Measurements from ENCODE around the gene SLF1.

The SLF1 gene

GRCh38 chr5:94725142-94725541 lies 106.7 kb downstream of the SLF1 start:
- TF ChIP-seq CTCF (IDR thresholded peaks at IDR 0.05; ENCODE audit: low read depth, low read length) = no peak
- H3K9me3 ChIP-seq = no peaks in the 10 kb centered on the region
- no peaks in the 10 kb centered on the region for H3K36me3 ChIP-seq
- no peaks in the 10 kb centered on the region for H3K27me3 ChIP-seq
- no peaks in the 10 kb centered on the region for H3K4me1 ChIP-seq
- H3K4me3 ChIP-seq (ENCODE audit: low read depth, low read length) = no peak overlapping the region
- no peak for DNase-seq

GRCh38 chr5:94731471-94731870 lies 113.0 kb downstream of the SLF1 start:
- TF ChIP-seq CTCF (IDR thresholded peaks at IDR 0.05; ENCODE audit: low read depth, low read length) = no peak
- Histone ChIP-seq H3K4me1 (no peaks in the 10 kb centered on the region), H3K9me3 (no peaks in the 10 kb centered on the region), H3K27me3 (no peaks in the 10 kb centered on the region), H3K4me3 (ENCODE audit: low read depth, low read length) (no peak overlapping the region), H3K36me3 (no peaks in the 10 kb centered on the region)
- DNase-seq = no peak

GRCh38 chr5:94736498-94736897 lies 118.0 kb downstream of the SLF1 start:
- H3K9me3 ChIP-seq = no peaks in the 10 kb centered on the region
- no peak overlapping the region for H3K4me3 ChIP-seq (ENCODE audit: low read depth, low read length)
- no peaks in the 10 kb centered on the region for H3K4me1 ChIP-seq
- no peak for TF ChIP-seq CTCF (IDR thresholded peaks at IDR 0.05; ENCODE audit: low read depth, low read length)
- no peaks in the 10 kb centered on the region for H3K27me3 ChIP-seq
- DNase-seq = no peak
- H3K36me3 ChIP-seq = no peaks in the 10 kb centered on the region

GRCh38 chr5:94740286-94740685 lies 121.8 kb downstream of the SLF1 start:
- Histone ChIP-seq H3K4me1 (no peaks in the 10 kb centered on the region), H3K36me3 (no peaks in the 10 kb centered on the region), H3K9me3 (no peaks in the 10 kb centered on the region), H3K4me3 (ENCODE audit: low read depth, low read length) (no peak overlapping the region), H3K27me3 (no peaks in the 10 kb centered on the region)
- DNase-seq = no peak
- no peak for TF ChIP-seq CTCF (IDR thresholded peaks at IDR 0.05; ENCODE audit: low read depth, low read length)

- no peak for DNase-seq
- H3K36me3 ChIP-seq = no peaks in the 10 kb centered on the region
- H3K4me3 ChIP-seq (ENCODE audit: low read depth, low read length) = no peak overlapping the region
- H3K4me1 ChIP-seq = no peaks in the 10 kb centered on the region
- H3K9me3 ChIP-seq = no peaks in the 10 kb centered on the region
- TF ChIP-seq CTCF (IDR thresholded peaks at IDR 0.05; ENCODE audit: low read depth, low read length) = no peak
- no peaks in the 10 kb centered on the region for H3K27me3 ChIP-seq
Measured at GRCh38 chr5:94742852-94743251, 124.4 kb downstream of the SLF1 start.

GRCh38 chr5:94744906-94745305 lies 126.4 kb downstream of the SLF1 start:
- no peak for TF ChIP-seq CTCF (IDR thresholded peaks at IDR 0.05; ENCODE audit: low read depth, low read length)

More at GRCh38 chr5:94744906-94745305, 126.4 kb downstream of the SLF1 start:
- Histone ChIP-seq H3K9me3 (no peaks in the 10 kb centered on the region), H3K4me1 (no peaks in the 10 kb centered on the region), H3K36me3 (no peaks in the 10 kb centered on the region), H3K4me3 (ENCODE audit: low read depth, low read length) (no peak overlapping the region), H3K27me3 (no peaks in the 10 kb centered on the region)
- no peak for DNase-seq
